ENCODE measurements around the gene ACSF2.
"Not testable (repeated sequence)": the region's sequence is repeated elsewhere in the genome, so short reads cannot be mapped to it uniquely, and the experiment has no call there.

The ACSF2 gene

GRCh38 chr17:50465635-50466034 is 39.6 kb downstream of the ACSF2 start:
- DNase-seq: no peak

GRCh38 chr17:50466371-50467113 is 40.5 kb downstream of the ACSF2 start:
- DNase-seq: no peak

GRCh38 chr17:50467114-50467854 is 41.3 kb downstream of the ACSF2 start:
- no peak for DNase-seq

- no peak for DNase-seq
These were observed 41.9 kb downstream of the ACSF2 start for GRCh38 chr17:50467855-50468303.

GRCh38 chr17:50468304-50469207 is 42.5 kb downstream of the ACSF2 start, which contains the start of gene CHAD:
TSS of gene CHAD (minus strand) at chr17:50468880. CDS start at chr17:50468813, 67 bp downstream.
- no peak for DNase-seq

GRCh38 chr17:50469208-50469605 is 43.2 kb downstream of the ACSF2 start:
- no peak for DNase-seq

GRCh38 chr17:50469671-50470305 is 43.8 kb downstream of the ACSF2 start:
- no peak for DNase-seq

- DNase-seq: no peak
These were observed 44.4 kb downstream of the ACSF2 start for GRCh38 chr17:50470426-50470825.

- no peak for DNase-seq
These were observed 45.2 kb downstream of the ACSF2 start for GRCh38 chr17:50471009-50471905.

GRCh38 chr17:50472286-50472685 is 46.3 kb downstream of the ACSF2 start:
- DNase-seq: no peak

GRCh38 chr17:50472761-50473161 is 46.7 kb downstream of the ACSF2 start:
- not testable (repeated sequence) for DNase-seq

GRCh38 chr17:50473901-50474300 is 47.9 kb downstream of the ACSF2 start:
- no peak for DNase-seq

GRCh38 chr17:50474523-50474922 is 48.5 kb downstream of the ACSF2 start:
- DNase-seq: no peak

GRCh38 chr17:50475362-50475761 is 49.3 kb downstream of the ACSF2 start:
- no peak for DNase-seq

GRCh38 chr17:50475775-50476544 is 49.9 kb downstream of the ACSF2 start:
- DNase-seq: not testable (repeated sequence)

GRCh38 chr17:50476545-50477315 is 50.7 kb downstream of the ACSF2 start:
- DNase-seq: no peak

- no peak for DNase-seq
These were observed 52.0 kb downstream of the ACSF2 start for GRCh38 chr17:50477976-50478375.

GRCh38 chr17:50478391-50479381 is 52.7 kb downstream of the ACSF2 start, which contains the start of gene RSAD1:
TSS of gene RSAD1 (plus strand) at chr17:50478860. CDS start at chr17:50478885, 25 bp downstream.
- DNase-seq: peak; percentile 93
